HG02759 (cell line): Measurements from ENCODE around the gene CD276.

Experiments
- ATAC-seq: cut with Tn5 transposase; IDR thresholded peaks from one replicate; pipeline ENCODE4 v1.9.1; 2021; ENCODE audit warnings: mild to moderate bottlenecking, moderate library complexity; ENCODE audit not compliant: unreplicated experiment

The CD276 gene

DNA sequence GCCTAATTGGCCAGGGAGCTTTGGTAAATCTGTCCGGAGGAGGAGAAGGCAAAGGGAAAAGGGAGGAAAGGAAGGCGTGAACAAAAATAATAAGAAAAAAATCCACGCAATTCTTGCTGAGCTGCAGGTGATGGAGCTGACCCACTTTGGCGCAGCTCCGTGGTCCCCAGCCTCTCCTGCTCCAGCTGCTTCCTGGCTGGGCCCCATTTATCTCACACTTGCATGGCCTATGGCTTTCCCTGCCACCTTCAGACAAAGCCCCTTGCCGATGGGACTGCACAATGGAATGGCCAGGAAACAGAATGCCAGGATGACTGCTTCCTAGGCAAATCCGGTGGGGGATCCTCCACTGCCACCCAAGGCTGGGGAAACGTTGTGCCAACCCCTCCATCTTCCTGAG is 62.1 kb downstream of the CD276 start:
- no peak for ATAC-seq

DNA sequence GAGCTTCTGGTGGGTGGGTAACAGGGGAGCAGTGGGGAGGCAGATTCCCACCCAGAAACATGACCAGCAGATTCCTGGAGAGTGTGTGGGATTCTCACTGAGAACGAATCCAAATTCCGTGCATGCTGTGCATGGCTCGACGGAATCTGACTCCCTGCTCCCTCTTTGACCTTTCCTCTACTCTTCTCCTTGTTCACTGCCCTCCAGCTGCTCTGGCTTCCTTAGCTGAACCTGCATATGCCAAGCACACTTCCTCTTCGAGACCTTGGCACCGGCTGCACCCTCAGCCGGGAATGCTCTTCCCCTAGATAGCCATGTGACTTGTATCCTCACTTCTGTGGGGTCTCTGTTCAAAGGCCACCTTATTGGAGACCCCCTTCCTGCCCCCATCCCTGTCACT is 62.7 kb downstream of the CD276 start:
- ATAC-seq = no peak

DNA sequence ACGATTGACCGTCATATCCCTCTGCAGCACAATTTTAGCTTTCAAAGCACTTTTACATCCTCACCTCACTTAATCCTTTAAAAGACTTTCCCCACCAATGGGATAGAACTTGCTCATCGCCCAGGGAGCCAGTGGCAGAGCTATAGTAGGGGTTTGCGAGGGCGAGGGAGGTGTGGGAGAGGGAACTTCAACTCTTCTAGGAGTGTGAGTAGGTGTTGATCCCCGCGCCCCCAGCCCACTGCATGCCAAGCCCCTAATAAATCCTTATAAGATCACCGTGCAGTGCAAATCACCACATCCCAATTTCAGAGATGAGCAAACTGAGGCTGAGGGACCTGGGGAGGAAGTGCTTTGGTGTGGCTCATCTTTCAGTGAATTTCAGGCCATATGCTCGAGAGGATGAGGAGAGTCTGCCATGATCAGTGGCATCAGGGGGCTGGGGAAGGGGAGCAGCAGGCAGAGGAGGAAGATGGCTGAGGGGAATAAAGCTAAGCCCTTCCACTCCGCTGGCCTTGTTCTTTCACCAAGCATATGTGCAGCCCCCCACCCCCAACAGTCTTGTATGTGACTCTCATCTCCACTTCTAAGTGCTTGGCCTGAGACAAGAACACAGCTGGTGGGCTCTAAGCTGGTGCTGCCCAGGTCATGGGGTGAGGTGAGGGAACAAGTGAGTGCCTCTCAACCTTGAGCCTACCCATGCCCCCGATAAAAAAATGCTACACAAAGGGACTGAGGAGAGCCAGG is 63.8 kb downstream of the CD276 start:
- ATAC-seq = no peak

DNA sequence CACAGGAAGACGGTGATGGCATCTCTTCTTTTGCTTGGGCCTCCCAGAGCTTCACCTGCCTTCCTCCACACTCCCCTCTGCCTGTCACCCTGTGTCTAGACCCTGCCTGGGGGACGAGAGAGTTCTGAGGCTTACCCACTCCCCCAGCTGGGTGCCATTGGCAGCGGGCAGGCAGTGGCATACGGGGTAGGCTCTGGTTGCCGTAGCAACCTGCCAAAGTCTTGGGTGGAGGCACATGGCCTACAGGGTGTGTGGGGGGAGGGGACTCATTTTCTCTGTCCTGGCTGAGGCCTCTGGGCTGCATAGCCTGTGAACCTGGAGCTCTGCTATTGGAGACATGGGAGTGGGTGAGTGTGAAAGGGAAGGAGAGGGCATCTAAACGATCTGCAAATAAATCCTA is 64.5 kb downstream of the CD276 start:
- no peak for ATAC-seq

DNA sequence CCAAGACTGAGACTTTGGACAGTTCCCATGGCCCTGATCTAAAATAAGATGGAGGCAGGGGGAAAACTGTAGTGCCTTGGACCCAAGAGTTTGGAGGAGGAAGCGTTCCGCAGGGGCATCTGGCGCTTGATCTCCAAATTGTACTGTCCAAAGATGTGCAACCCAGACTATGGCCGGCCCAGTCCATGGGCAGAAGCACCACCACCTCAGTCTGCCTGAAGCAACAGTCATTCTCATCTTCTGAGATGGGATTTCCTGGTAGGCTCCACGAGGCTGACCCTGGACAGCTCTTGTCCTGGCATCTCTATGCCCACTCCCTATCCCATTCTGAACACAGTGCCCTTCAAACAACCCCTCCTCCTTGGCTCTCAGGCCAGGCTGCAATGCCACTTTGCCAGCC is 65.3 kb downstream of the CD276 start:
- ATAC-seq = no peak

DNA sequence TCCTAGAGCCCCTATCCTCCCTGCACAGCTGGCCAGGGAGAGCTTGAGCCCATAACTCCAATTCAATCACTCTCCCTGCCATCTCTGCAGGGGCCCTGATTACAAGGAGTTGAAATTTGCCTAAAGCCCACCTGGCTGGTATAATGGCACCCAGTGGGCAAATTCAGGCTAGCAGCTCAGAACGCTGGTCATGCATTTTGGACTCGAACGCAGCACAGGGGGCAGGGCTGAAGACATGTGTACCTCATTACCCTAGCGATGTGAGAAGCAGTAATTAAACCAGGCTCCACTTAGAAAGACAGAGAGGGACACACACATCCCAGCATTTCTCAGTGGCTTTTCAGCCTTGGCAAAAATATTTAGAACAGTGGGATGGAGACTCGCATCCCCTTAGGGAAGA is 65.8 kb downstream of the CD276 start:
- no peak for ATAC-seq

DNA sequence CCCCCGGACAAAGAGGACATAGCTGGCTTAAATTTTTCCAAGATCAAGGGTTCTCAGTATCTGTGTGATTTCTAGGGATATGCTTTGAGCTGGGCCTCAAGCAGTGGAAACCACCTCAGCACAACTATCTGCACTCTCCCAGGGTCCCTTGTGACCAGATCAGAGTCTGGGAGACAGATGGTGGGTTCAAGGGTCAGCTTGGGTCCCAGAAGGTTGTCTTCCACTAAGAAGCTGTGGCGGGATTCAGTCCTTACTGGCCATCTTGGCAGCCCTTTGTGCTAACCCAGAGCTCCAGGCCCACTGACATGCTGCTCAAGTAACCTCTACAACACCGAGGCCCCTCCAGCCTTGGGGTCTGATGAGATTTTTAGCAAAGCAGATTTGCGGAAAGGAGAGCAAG is 66.3 kb downstream of the CD276 start:
- no peak for ATAC-seq

DNA sequence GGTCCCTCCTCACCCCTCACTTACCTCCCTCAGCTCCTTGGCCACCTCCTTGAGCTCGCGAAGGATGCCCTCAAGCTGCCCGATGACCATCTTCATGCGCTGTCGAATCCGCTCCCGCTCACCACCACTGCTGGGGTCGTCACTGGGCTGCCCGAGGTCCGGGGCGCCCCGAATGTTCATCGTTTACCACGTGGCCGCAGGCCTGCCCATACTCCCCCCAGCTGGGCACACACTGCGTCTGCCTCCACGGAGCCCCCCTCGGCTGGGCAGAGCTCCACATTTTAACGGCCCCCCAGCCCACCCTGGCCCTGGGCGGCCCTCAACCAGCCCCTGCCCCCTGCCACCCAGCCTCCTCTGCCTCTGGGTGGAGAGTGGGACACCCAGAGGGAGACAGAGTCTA is 66.8 kb downstream of the CD276 start:
- ATAC-seq = no peak

DNA sequence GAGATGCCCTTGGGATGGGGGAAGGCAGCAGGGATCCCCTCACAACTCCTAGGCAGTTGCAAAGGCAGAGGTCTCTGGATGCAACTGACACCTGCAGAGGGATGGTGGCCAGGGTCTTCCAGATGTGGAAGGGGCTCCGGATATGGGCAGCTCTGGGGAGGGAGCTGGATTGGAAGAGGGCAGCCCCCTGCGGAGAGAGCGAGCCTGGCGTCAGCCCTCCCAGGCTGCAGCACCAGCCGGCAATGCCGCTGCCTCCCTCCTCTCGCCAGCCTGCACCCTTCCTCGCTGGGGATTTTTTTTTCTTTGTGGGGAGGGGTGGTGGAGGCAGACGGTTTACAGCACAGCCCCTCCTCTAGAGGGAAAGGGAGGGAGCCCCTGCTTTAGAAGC is 67.3 kb downstream of the CD276 start:
- no peak for ATAC-seq

DNA sequence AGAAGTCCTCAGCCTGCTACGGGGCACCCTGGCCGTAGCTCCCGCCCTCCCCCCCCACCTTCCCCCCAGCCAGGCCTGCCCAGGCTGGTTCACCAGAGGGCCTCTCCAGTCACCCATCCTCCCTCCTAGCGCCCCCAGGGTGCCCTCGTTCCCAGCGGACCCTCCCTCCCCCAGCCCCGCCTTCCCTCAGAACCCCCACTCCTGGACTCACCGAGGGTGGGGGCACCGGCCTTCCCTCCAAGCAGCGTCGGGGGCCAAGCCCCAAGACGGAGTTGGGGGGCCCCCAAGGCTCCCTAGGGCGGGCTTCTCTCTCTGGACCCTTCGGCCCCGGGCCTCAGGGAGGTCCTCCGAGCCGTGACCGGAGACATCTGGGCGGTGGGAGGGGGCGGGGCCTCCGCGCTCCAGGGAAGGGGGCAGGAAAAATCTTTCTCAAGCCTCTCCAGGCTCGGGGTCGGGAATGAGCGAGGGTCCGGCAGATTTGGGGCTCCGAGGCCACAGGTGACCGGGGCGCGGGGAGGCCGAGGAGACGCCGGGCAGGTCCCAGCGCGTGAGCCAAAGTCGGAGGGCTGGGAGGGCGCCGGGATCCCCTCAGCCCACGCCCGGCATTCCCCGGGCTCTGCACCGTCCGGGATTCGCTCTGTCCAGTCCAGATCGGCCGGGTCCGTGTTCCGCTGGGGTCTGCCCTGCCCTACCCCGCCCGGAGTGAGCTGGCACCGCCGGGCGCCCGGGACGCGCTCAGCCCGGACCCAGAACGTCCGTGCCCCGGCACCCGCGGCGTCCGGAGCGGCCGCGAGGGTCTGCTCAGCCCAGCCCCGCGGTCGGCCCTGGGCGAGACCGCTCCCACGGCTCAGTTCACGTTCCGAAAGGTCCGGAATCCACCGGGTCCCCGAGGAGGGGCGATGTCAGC is 68.0 kb downstream of the CD276 start:
- ATAC-seq = no peak

DNA sequence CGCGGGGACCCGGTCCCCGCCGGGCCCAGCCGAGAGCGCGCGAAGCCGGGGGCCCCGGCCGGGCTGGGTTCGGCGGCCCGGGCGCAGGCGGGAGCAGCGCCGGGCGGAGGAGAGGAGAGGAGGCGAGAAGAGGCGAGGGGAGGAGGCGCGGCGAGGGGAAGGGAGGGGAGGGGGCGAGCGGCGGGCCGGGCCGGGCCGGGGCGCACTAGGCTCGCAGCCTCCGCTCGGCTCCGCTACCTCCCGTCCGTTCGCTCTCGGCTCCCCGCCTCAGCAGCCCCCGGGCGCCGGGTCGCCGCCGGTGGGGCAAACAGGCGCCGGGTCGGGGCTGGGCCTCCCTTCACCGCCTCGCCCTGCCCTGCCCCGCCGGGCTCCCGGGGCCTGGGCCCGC is 68.6 kb downstream of the CD276 start:
- no peak for ATAC-seq

DNA sequence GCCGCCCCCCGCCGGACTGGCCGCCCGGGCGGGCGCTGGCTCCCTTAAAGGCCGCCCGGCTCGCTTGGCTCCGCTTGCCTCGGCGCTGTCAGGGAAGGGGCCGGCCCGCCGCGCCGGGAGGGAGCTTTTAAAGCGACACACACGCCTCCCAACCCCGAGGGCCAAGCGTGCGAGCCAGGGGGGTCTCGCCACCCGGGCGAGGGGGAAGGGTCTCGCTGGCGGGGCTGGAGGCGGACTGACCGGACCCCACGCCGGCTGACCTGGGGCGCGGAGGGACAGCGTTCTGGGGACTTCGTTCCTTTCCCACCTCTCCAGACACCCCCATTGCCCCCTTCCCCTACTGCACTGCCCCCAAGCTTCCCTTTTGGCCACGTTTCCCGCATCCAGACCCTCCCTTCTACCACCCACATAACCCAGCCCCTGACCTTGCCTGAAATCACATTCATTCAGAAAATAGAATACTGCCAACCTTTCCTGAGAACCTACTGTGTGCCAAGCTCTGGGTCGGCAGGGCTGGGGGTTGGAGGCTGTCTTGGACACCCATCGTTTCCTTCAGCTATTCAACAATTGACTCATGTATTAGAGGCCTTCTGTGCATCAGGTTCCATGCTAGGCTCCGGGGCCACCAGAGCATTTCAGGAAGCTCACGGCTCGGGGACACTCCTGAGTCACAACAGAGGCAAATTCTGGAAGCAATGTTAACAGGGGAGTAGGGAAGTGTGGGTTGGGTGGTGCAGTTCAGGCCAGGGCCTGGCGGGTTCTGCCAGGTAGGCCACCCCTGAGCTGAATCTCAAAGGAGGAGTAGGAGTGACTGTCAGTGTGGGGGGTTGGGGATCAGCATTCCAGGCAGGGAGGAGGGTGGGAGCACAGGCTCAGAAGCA is 69.3 kb downstream of the CD276 start, which contains the start of gene INSYN1:
TSS of gene INSYN1 (minus strand) at position 102 of the 881 bp plus-strand sequence. CDS start 2,221 bp downstream, outside the sequence.
- ATAC-seq = no peak

DNA sequence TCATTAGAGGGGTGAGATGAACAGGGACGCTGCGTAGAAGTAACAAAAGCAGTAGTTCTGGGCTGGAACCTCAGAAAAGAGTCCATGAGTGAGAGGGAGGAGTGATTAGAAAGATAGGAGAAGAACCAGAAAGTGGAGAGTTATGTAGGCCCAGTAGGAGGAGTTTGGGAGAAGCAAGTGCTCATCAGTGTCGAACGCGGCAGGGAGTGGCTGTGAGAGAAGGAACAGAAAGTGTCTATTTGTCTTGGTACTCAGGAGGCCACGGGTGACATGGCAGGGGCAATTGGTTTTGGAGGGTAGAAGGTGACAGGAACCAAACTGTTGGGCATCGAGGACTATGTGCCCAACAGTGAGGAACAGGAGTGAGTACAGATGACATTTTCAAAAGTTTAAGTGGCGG is 70.3 kb downstream of the CD276 start:
- no peak for ATAC-seq

DNA sequence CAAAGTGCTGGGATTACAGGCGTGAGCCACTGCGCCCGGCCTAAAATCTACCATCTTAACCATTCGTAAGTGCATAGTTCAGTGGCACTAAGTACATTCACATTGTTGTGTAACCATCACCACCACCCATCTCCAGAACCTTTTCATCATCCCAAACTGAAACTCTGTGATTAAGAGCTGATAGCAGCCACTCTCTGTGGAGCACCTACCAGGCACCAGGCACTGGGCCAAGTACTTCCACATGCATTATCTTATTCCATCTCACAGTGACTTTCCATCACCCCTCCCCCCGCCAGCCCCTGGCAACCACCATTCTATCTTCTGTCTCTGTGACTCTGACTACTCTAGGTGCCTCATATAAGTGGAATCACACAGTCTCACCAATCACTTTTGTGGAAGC is 71.3 kb downstream of the CD276 start:
- ATAC-seq = no peak

DNA sequence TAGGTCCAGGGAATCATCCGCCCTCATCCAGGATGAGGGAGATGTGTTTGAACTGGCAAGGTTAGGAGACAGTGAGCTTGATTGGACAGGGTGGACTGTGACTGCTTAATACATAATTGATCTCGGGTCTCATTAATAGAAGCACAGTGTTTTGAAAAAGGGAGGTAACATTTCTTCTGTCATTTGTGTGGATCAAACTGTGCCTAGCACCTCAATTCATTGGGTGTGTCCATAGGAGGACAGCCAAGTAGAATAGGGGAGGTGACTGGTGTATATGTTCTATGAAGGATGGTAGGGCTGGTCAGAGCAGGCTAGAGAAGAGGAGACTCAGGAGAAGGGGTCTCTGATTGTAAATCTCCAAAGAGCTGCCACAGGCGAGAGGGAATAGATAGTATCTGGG is 71.8 kb downstream of the CD276 start:
- no peak for ATAC-seq

DNA sequence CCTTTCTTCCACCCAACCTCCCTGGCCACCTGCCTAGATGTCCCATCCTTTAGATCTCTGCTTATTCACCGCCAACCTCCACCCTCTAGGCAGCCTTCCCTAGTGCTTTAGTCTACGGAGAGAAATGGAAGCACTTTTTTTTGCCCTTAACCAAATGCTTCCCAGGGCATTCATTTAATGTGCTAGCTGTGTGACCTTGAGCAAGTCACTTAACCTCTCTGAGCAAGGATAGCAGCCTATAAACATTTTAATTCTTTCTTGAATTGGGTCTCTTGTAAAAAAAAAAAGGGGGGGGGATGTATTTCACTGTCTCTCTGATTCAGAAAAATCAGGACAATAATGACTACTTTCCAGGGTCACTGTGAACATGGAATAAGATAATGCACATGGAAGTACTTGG is 72.2 kb downstream of the CD276 start:
- ATAC-seq = no peak

DNA sequence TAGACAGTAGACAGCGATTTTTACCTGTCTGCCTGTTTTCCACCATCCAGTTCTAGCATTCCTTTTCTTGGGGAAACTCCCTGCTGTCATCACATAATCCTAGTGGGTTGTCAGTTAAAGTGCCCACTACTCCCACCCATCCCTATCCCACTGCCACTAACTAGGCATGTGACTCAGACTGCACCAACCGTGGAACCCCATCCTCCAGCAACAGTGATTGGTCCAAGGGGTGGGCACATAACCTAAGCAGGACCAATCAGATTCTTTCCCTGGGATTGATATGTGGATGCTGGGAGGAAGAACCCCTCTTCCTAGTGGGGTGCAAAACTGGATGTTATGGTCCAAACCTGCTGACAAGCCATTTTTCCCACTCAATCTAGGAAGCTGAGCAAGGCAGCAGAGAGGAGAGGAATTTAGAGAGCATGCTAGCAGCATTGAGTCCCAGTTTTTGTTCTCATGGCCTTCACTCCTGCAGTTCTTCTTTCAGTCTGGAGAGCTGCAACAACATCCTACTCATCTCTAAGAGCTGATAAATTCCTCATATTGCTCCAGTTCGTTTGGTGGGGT is 72.8 kb downstream of the CD276 start:
- no peak for ATAC-seq

DNA sequence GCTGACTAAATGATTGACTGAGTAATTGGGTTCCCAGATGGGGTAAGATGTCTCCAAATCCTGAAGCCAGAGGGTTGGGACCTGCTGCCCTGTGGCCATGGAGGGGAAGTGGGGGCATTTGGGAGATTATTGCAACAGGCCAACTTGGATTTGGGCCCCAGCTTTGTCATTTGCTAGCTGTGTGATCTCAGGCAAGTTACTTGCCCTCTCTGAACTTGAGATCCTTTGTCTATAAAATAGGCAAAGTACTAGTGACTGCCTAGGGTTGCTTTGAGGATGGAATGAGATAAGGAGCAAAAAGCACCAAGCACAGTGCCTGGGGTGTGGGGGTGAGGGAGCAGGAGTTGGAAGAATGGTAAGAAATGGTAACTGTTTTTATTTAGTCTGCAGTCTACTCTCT is 73.4 kb downstream of the CD276 start:
- ATAC-seq = no peak

DNA sequence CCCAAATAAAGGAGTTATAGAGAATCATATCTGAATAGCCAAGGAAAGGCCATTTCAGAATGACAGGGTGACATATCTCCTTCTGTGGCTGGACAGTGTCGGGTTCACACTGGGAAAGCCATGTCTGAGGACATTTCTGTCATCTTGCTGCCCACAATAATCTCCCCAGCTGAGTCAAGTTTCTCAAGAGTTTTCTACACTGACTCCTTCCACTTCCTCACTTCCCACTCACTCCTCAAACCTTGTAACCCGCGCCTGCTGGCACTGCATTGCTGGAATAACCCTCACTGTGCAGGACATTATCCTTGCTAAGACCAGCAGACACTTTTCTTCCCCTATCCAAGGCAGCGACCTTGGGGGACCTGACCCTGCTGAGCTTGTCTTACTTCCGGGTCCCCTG is 74.3 kb downstream of the CD276 start:
- ATAC-seq = no peak

DNA sequence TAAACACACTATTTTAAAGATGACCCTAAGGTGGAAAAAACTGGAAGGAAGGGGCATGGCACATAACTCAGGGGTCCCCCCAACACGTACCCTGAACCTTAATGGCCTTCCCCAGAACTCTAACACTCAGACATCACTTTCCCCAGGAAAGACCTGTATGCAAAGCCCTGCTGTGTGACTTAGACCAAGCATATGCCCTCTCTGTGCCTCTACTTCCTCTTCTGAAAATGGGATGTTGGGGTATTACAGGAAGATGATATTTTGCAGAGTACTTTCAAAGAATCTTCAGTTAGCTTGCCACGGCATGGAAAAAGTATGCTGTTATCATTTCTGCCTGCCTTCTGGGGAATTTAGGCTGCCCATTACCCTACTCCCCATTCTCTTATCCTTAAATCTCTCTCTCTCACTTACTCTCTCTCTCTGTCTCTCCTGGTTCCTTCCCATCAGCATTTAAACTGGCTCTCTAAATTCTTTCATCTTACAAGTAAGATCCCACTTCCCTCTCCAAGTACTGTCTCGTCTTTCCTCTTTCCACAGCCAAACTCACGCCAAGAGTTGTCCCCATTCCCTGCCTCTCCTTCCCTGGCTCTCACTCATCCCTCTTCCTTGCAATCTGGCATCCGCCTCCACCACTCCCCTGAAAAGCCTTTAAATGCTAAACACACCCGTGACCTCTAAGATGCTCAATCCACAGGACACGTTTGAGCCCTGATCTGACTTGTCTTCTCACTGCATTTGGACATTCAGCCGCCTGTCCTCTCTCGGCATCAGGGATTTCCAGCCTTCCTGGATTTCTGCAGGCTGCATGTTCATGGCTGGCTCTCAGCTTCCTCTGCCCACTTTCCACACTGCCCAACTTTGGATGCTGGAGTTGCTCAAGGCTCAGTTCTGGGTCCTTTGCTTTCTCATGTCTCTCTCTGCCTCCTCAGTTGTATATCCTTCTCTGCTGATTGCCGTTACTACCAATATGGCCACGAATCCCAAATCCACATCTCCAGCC is 76.4 kb downstream of the CD276 start:
- ATAC-seq = no peak
